ENCODE measurements around the gene NCAPH2.
"Not testable (repeated sequence)": the region's sequence is repeated elsewhere in the genome, so short reads cannot be mapped to it uniquely, and the experiment has no call there.

The NCAPH2 gene

DNA sequence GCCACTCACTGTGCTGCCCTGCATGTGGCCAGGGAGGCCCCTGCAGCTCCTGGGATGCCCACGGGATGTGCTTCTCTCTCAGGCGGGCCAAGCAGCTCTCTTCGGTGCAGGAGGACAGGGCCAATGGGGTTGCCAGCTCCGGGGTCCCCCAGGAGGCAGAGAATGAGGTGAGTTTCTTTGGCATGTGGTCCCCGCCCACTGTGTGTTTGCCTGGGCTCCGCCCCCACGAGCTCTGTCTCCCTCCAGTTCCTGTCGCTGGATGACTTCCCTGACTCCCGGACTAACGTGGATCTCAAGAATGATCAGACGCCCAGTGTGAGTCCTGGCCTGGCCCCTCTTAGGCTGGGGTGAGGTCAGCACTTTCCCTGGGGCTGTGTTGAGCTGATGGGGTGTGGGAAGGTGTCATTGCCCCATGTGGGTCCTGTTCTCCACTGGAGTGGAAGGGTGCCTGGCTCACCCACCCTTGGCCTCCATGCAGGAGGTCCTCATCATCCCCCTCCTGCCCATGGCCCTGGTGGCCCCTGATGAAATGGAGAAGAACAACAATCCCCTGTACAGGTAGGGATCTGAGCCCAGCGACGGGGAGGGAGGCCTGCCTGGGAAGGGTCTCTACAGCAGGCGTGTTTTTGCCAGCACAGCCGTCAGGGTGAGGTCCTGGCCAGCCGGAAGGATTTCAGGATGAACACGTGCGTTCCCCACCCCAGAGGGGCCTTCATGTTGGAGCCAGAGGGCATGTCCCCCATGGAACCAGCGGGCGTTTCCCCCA lies 9.7 kb downstream of the NCAPH2 start:
- no peak for DNase-seq (ENCODE audit: low read depth, low spot score)

GRCh38 chr22:50518606-50519005 lies 10.6 kb downstream of the NCAPH2 start:
- no peak for DNase-seq (ENCODE audit: low read depth, low spot score)

DNA sequence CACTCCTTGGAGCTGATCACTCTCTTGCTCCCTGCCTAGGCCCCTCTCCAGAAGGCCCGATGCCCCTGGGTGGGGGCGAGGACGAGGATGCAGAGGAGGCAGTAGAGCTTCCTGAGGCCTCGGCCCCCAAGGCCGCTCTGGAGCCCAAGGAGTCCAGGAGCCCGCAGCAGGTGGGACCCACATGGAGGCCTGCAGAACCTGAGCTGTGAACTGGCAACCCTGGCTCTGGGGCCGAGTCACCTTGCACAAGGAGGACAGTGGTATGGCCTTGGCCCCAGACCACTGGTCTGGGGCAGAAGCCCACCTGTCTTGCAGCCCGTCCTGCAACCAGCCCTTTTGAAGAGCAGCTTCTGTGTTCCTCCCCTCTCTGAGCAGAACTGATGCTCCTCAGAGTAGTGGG lies 11.1 kb downstream of the NCAPH2 start:
- no peak for DNase-seq (ENCODE audit: low read depth, low spot score)

DNA sequence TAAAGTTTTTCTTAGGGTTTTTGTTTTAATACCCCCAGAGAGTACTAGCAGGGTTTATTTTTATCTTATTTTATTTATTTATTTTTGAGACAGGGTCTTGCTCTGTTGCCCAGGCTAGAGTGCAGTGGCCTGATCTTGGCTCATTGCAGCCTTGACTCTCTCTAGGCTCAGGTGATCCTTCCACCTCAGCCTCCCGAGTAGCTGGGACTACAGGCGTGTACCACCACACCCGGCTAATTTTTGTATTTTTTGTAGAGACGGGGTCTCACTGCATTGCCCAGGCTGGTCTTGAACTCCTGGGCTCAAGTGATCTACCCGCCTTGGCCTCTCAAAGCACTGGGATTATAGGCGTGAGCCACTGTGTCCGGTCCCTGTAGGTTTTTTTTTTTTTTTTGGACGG lies 12.2 kb downstream of the NCAPH2 start:
- DNase-seq (ENCODE audit: low read depth, low spot score): not testable (repeated sequence)

- DNase-seq (ENCODE audit: low read depth, low spot score): no peak
Observed at GRCh38 chr22:50520826-50521453, 12.9 kb downstream of the NCAPH2 start.

- no peak for DNase-seq (ENCODE audit: low read depth, low spot score)
Observed at GRCh38 chr22:50521710-50522109, 13.7 kb downstream of the NCAPH2 start.

DNA sequence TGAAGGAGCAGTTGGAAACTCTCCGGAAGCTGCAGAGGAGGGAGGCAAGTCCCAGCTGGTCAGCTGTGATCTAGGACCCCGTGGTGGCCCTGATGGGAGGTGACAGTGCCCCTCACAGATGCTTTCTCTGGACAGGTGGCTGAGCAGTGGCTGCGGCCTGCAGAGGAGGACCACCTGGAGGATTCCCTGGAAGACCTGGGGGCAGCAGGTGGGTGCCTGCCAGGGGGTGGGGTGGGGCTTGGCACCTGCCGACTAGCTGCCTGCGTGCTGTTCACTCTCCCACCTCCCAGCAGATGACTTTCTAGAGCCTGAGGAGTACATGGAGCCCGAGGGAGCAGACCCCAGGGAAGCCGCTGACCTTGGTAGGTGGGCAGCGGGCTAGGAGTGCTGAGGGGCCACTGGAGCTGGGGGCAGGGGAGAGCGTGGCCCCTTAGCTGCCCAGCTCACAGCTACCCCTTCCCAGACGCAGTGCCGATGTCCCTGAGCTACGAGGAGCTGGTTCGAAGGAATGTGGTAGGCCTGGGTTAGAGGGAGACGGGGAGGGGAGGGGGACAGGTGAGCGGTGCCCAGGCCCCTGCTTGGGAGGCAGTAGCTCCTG lies 14.3 kb downstream of the NCAPH2 start:
- DNase-seq (ENCODE audit: low read depth, low spot score): no peak

DNA sequence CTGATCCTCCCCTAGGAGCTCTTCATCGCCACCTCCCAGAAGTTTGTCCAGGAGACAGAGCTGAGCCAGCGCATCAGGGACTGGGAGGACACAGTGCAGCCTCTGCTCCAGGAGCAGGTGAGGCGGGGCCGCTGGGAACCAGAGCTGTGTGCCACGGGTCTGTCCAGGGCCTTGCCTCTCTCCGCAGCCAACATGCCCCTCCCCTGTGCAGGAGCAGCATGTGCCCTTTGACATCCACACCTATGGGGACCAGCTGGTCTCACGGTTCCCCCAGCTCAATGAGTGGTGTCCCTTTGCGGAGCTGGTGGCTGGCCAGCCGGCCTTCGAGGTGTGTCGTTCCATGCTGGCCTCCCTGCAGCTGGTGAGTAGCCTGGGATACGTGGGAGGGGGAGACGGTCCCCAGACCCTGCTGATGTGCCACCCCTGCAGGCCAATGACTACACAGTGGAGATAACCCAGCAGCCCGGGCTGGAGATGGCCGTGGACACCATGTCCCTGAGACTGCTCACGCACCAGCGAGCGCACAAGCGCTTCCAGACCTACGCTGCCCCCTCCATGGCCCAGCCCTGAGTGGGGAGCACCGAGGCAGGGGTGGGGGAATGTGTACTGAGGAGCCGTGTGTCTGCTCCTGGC lies 14.9 kb downstream of the NCAPH2 start:
- DNase-seq (ENCODE audit: low read depth, low spot score): no peak

GRCh38 chr22:50523458-50523805 lies 15.4 kb downstream of the NCAPH2 start:
- DNase-seq (ENCODE audit: low read depth, low spot score): no peak

DNA sequence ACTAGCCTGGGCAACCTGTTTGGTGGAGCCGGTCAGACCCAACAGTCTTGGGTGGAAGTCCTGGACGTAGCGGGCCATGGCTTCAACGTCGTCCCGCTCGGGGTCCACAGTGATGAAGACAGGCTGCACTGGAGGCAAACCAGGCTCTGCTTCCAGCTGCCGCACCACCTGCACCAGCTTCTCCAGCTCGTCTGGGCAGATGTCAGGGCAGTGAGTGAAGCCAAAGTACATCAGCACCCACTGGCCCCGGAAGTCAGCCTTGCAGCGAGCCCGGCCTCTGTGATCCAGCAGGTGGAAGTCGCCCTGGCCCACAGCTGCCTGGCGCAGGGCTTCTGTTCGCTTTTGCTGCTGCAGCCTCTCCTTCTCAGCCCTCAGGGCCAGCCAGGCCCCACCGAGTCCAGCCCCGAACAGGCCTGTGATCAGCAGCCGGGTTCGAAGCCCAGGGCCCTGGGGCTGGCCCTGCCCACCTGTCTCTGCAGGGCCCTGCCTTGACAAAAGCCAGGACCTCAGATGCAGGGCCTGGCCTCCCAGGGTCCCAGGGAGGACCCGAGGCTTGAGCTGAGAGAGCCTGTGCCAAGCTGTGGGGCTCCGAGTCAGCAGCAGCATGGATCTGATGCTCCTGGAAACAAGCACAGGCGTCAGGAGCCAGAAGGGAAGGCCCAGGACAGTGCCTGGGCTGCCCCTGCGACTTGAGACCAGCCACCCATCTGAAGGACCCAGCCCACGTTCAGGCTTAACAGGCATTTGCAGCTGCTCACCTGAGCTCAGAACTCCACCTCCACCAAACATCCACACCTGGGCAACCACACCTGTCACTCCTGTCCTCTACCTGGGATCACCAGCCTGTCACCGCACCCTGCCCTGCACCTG lies 16.0 kb downstream of the NCAPH2 start:
- no peak for DNase-seq (ENCODE audit: low read depth, low spot score)

GRCh38 chr22:50524676-50525103 lies 16.7 kb downstream of the NCAPH2 start:
- no peak for DNase-seq (ENCODE audit: low read depth, low spot score)

- DNase-seq (ENCODE audit: low read depth, low spot score): peak; percentile 93
Observed at GRCh38 chr22:50525104-50525857, 17.3 kb downstream of the NCAPH2 start, which contains the start of gene SCO2. Gene SCO2, minus strand, starts transcription at chr22:50525598. Its CDS starts 1,187 bp downstream, at chr22:50524411.

- DNase-seq (ENCODE audit: low read depth, low spot score): no peak
Observed at GRCh38 chr22:50525858-50526107, 17.8 kb downstream of the NCAPH2 start.

- peak; percentile 56 for DNase-seq (ENCODE audit: low read depth, low spot score)
Observed at GRCh38 chr22:50526108-50526833, 18.2 kb downstream of the NCAPH2 start.

DNA sequence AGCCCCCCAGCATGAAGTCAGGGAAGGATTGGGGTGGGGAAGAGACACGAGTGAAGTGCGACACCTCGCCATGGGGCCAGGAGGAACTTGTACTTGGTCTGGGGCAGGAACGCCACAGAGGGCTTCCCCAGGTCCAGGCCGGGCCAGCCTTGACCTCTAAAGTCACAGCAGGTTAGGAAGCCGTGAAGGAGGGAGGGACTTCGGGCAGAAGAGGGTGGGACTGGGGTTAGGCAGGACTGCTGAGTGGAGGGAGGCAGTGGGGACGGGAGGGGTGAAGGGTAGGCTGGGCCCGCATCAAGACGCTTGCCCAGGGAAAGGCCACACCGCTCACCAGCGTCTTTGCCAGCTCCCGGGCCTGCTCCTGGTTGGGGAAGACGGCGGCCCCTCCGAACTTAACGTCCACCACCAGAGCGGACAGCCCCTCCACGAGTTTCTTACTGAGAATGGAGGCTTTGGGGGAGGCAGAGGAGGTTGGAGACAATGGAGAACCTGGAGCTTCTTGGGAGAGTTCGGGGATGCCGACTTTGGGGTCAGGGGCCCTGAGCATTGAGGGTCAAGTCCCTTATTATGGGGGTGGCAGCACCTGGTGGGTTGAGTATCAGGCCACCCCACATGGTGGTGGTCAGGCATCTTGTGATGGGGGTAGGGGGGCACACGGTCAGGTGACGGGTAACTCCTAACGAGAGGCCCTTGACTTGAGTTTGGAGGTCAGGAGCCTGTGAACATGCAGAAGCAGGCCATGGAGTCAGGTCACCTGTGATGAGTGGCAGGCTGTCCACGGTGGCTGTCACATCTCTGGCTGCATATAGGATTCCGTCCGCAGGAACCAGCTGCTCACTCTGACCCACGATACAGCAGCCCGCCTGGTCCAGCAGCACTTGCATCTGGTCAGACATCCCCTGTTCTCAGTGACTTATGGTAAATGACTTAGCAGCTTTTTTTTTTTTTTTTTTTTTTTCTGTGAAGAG lies 19.1 kb downstream of the NCAPH2 start:
- DNase-seq (ENCODE audit: low read depth, low spot score): no peak

- DNase-seq (ENCODE audit: low read depth, low spot score): no peak
Observed at GRCh38 chr22:50527921-50528681, 20.1 kb downstream of the NCAPH2 start.

DNA sequence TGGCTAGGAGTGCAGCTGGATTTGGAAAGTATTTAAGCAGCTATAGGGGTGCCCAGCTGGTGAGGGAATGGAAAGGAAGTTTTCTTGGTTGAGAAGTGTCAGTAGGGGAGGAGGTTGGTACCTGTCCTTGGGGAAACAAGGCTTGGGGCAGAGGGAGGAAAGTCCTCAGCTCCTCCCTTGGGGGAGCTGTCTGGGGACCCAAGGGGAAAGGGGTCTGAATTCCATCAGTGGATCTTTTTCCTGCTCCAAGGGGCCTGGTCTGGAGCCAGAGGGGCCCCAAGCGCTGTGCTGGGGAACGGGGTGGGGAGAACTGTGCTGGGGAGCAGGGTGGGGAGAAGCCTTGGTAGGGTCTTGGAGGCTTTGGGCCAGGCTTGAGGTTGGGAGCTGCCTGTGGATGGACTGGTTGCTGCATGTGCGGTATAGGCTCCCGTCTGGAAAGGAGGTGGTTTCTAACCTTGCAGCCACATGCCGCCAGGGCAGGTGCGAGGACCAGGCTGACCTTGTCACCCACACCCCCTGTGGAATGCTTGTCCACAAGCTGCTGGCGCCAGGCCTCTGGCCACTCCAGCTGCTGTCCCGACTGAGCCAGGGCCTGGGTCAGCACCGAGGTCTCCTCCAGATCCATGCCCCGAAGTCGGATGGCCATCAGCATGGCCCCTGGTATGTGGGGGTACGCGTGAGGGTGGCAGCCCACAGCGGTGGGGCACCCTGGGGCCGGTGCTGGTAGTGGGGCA lies 20.8 kb downstream of the NCAPH2 start:
- DNase-seq (ENCODE audit: low read depth, low spot score): no peak

- DNase-seq (ENCODE audit: low read depth, low spot score): no peak
Observed at GRCh38 chr22:50529416-50529896, 21.4 kb downstream of the NCAPH2 start.
